Naive thymus-derived CD4-positive, alpha-beta T cell (primary cell): Measurements from ENCODE around the gene TTC38. TPM values are rescaled to one million over a fixed set of nuclear protein-coding genes. Genes with fewer than 3 reads are reported as not detected.

Experiments used
- ATAC-seq: fragments of 150-1000 bp; cut with Tn5 transposase; 2 replicates; pipeline ENCODE4 v1.10.0; 2021; ENCODE audit warnings: mild to moderate bottlenecking, moderate library complexity
- CTCF ChIA-PET: fragments of 350-600 bp; sonication (Branson Sonifier 250); formaldehyde crosslinking; loops from one replicate; lab custom pipeline; 2021; ENCODE audit warnings: antibody characterized with exemption; lab: Charles Lee
- POLR2A ChIA-PET: fragments of 350-600 bp; sonication (Branson Sonifier 250); formaldehyde crosslinking; loops from one replicate; lab custom pipeline; 2021; ENCODE audit warnings: antibody characterized with exemption, inconsistent platforms; lab: Charles Lee
- DNase-seq, 9 donors: peaks; one replicate each; pipeline versions ENCODE4 v3.0.0 to v3.0.0-alpha.2; 2020 to 2022; ENCODE audit warnings: mixed read lengths in 1 of 9
- H3K27ac ChIP-seq: one replicate; pipeline ENCODE4 v1.7.0; 2013; ENCODE audit warnings: mild to moderate bottlenecking, low read depth, low read length, moderate library complexity
- H3K27me3 ChIP-seq, 2 donors: one replicate each; pipeline ENCODE4 v1.7.0; 2013; ENCODE audit warnings: low read length in 2 of 2, mild to moderate bottlenecking in 2 of 2, moderate library complexity in 2 of 2; ENCODE audit not compliant: control insufficient read depth in 2 of 2, insufficient read depth in 2 of 2
- H3K36me3 ChIP-seq, 3 experiments: 1 replicate in 2 of 3; 2 replicates in 1 of 3; pipeline ENCODE4 v1.7.0; 2013; ENCODE audit warnings: low read length in 3 of 3, mild to moderate bottlenecking in 3 of 3, moderate library complexity in 1 of 3; ENCODE audit not compliant: insufficient read depth in 3 of 3, control insufficient read depth in 2 of 3
- H3K4me1 ChIP-seq, 2 donors: one replicate each; pipeline ENCODE4 v1.7.0; 2013; ENCODE audit warnings: low read length in 2 of 2, mild to moderate bottlenecking in 2 of 2, moderate library complexity in 1 of 2; ENCODE audit not compliant: control insufficient read depth in 2 of 2, insufficient read depth in 2 of 2
- H3K4me3 ChIP-seq: 2 replicates; pipeline ENCODE4 v1.7.0; 2013; ENCODE audit warnings: mild to moderate bottlenecking, low read length
- H3K9me3 ChIP-seq, 3 experiments: 1 replicate in 2 of 3; 2 replicates in 1 of 3; pipeline ENCODE4 v1.7.0; 2013; ENCODE audit warnings: low read length in 3 of 3; ENCODE audit not compliant: control insufficient read depth in 2 of 3
- H3K27ac Mint-ChIP-seq, 9 donors: one replicate each; pipeline ENCODE4 v1.8.0; 2020 to 2022; ENCODE audit warnings: mixed read lengths in 9 of 9, mild to moderate bottlenecking in 8 of 9, moderate library complexity in 5 of 9, inconsistent platforms in 2 of 9
- H3K27me3 Mint-ChIP-seq, 5 donors: one replicate each; pipeline ENCODE4 v1.8.0; 2021 to 2022; ENCODE audit warnings: mixed read lengths in 5 of 5, mild to moderate bottlenecking in 1 of 5
- H3K36me3 Mint-ChIP-seq, 5 donors: one replicate each; pipeline ENCODE4 v1.8.0; 2020 to 2022; ENCODE audit warnings: mixed read lengths in 5 of 5, mild to moderate bottlenecking in 3 of 5, inconsistent platforms in 1 of 5
- H3K4me1 Mint-ChIP-seq, 7 donors: one replicate each; pipeline ENCODE4 v1.8.0; 2020 to 2022; ENCODE audit warnings: mixed read lengths in 7 of 7, mild to moderate bottlenecking in 3 of 7, inconsistent platforms in 1 of 7
- H3K4me3 Mint-ChIP-seq, 10 donors: one replicate each; pipeline ENCODE4 v1.8.0; 2020 to 2022; ENCODE audit warnings: mild to moderate bottlenecking in 10 of 10, mixed read lengths in 10 of 10, moderate library complexity in 6 of 10, inconsistent platforms in 2 of 10
- H3K9me3 Mint-ChIP-seq, 11 donors: one replicate each; pipeline ENCODE4 v1.8.0; 2020 to 2022; ENCODE audit warnings: mixed read lengths in 11 of 11, mild to moderate bottlenecking in 4 of 11, inconsistent platforms in 1 of 11, moderate library complexity in 1 of 11
- intact Hi-C, 2 donors: fragments of 100-400 bp; cut with micrococcal nuclease; formaldehyde crosslinking; loops; one replicate each; pipeline ENCODE4 v1.15.1; 2023
- polyA plus RNA-seq, 2 donors: library from polyadenylated mRNA; unstranded; fragments of 300-500 nt; fragmentation: Illumina TruSeq; gene quantifications; one replicate each; pipeline ENCODE4 v1.2.3, GENCODE V29; 2021
- total RNA-seq, 6 experiments: library from RNA in 5 of 6; stranded (reverse) in 5 of 6; gene quantifications; 1 replicate in 5 of 6; 2 replicates in 1 of 6; pipeline ENCODE4 v1.2.3 and lab custom pipeline; 2021 to 2026

TTC38 gene
- total and polyA plus RNA-seq, 7 experiments from 2014 or later, result 2.9 to 26.0 (median 6.6) TPM

DNA sequence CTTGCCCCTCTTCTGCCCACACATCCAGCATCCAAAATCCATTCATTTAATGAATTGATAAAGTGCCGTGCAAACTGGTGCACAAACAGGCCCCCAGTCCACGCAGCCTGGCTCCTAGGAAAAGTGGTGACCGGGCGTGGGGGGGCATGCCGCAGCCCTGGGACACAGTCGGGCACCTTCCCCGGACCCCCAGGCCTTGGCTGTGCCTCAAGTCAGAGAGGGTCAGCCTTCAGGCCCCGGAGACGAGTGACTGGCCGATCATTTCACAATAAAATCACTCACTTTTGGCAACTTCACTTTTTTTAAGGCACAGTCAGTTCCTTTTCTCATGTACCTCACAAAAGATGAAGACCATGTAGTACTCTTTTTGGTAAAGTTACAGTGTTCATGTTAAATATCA, 25.7 kb upstream of the TTC38 start:
- CTCF ChIA-PET, result no interaction called here
- POLR2A ChIA-PET, result no interaction called here
- Histone ChIP-seq H3K27me3 (no peaks in the 10 kb centered on the region), H3K4me1 (peaks cover 9 to 19% of the 10 kb centered on the region in 2 donors), H3K36me3 (peaks cover 0 to 20% (median 0%) of the 10 kb centered on the region in 3 experiments), H3K9me3 (no peaks in the 10 kb centered on the region), H3K27ac (no peak overlapping the region), H3K4me3 (no peak overlapping the region)
- H3K36me3 Mint-ChIP-seq, result peaks cover 0 to 19% (median 4%) of the 10 kb centered on the region in 5 donors
- no peak overlapping the region for H3K27ac Mint-ChIP-seq
- no peak for DNase-seq
- H3K4me3 Mint-ChIP-seq, result no peak overlapping the region
- no peaks in the 10 kb centered on the region for H3K27me3 Mint-ChIP-seq
- ATAC-seq, result peak; percentile 27
- peaks cover 17 to 34% (median 23%) of the 10 kb centered on the region in 7 donors for H3K4me1 Mint-ChIP-seq
- intact Hi-C loops, result no loop called here
- no peaks in the 10 kb centered on the region for H3K9me3 Mint-ChIP-seq

DNA sequence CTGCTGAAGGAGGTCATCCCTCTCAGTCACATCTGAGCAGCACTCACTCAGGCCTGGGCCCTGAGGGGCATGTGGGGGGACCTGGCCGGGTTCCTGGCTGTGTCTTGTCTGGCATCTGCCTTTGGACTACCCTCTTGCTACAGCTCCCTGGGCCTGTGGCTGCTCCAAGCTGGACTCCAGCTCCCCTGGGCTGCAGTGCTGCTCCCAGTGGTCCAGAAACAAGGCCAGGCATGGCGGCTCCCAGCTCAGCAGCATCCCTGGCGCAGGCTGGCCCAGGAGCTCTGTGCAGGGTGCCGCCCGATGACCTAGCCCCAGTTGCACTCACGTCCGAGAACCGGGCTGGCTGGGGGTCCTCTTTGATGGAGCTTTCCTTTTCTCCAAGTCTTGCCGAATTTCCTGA, 23.0 kb upstream of the TTC38 start:
- H3K4me1 Mint-ChIP-seq, result peaks cover 13 to 29% (median 25%) of the 10 kb centered on the region in 7 donors
- intact Hi-C loops, result no loop called here
- DNase-seq (no peak), ATAC-seq (no peak)
- ChIA-PET POLR2A (no interaction called here), CTCF (interaction anchor here (1.1 kb wide), 1 partner anchor 123 kb away, joined by 4 read pairs; no protein-coding TSS in a partner anchor)
- Histone ChIP-seq H3K36me3 (peaks cover 0 to 20% (median 0%) of the 10 kb centered on the region in 3 experiments), H3K9me3 (no peaks in the 10 kb centered on the region), H3K27ac (no peak overlapping the region), H3K27me3 (no peaks in the 10 kb centered on the region), H3K4me3 (no peak overlapping the region), H3K4me1 (peaks cover 11 to 12% of the 10 kb centered on the region in 2 donors)
- H3K27me3 Mint-ChIP-seq, result no peaks in the 10 kb centered on the region
- H3K36me3 Mint-ChIP-seq, result peaks cover 0 to 10% (median 4%) of the 10 kb centered on the region in 5 donors
- H3K4me3 Mint-ChIP-seq, result no peak overlapping the region
- H3K27ac Mint-ChIP-seq, result no peak overlapping the region
- no peaks in the 10 kb centered on the region for H3K9me3 Mint-ChIP-seq

DNA sequence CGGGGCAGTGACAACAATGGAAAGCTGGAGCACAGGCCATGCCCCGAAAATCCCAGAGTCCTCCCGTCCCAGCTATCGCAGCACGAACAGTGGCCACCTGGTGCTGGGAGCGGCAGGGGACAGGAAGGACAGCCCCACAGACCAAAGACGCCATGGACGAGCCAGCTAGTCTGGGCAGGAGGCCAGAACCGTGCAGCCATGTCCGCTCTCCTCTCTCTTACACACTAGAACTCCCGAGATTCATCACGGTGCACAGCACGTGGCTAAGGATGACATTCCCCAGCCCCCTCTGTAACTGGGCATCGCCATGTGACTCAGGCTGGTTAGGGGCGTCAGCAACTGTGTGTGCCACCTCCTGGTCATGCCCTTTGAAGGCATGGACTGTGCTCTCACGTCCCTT, 22.3 kb upstream of the TTC38 start:
- H3K4me1 ChIP-seq, result peaks cover 4 to 5% of the 10 kb centered on the region in 2 donors
- ChIA-PET POLR2A (interaction anchor here (0.5 kb wide), 1 partner anchor 1054 kb away, joined by 3 read pairs; no protein-coding TSS in a partner anchor), CTCF (interaction anchor here (0.5 kb wide), 1 partner anchor 90 kb away, joined by 3 read pairs; no protein-coding TSS in a partner anchor)
- no peaks in the 10 kb centered on the region for H3K27me3 ChIP-seq
- intact Hi-C loops, result no loop called here
- Mint-ChIP-seq H3K27me3 (no peaks in the 10 kb centered on the region), H3K4me1 (peaks cover 6 to 22% (median 18%) of the 10 kb centered on the region in 7 donors), H3K36me3 (peaks cover 0 to 10% (median 4%) of the 10 kb centered on the region in 5 donors), H3K4me3 (no peak overlapping the region), H3K9me3 (no peaks in the 10 kb centered on the region), H3K27ac (no peak overlapping the region)
- H3K36me3 ChIP-seq, result peaks cover 0 to 20% (median 0%) of the 10 kb centered on the region in 3 experiments
- ATAC-seq (no peak), DNase-seq (no peak)
- H3K9me3 ChIP-seq, result no peaks in the 10 kb centered on the region
- no peak overlapping the region for H3K4me3 ChIP-seq
- H3K27ac ChIP-seq, result no peak overlapping the region

DNA sequence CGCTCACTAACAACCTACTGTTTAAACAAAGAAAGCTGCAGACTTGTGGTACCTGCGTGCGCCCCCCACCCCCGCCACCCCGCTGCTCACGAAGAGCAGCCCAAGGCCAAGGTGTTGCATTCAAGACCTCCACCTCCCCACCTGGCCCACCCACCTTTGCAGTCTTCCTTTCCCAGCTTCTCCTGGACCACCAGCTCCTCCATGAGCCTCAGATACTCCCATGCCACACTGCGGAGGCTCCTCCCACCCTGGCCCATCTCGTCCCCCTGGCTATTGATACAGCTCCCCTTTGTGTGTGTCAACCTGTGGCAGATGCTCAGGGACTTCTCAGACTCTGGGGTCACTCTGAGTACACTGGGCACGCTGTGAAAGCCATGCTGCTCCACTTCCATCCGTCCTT, 21.6 kb upstream of the TTC38 start:
- no peak overlapping the region for H3K27ac ChIP-seq
- peaks cover 0 to 20% (median 0%) of the 10 kb centered on the region in 3 experiments for H3K36me3 ChIP-seq
- Mint-ChIP-seq H3K27ac (peak overlapping the region in 1 of 9 donors; percentile 49), H3K4me1 (peaks cover 8 to 18% (median 17%) of the 10 kb centered on the region in 7 donors), H3K27me3 (no peaks in the 10 kb centered on the region), H3K36me3 (peaks cover 0 to 10% (median 4%) of the 10 kb centered on the region in 5 donors), H3K4me3 (no peak overlapping the region), H3K9me3 (no peaks in the 10 kb centered on the region)
- ATAC-seq (no peak), DNase-seq (no peak)
- H3K4me3 ChIP-seq, result no peak overlapping the region
- CTCF ChIA-PET, result interaction anchor here (0.6 kb wide), 1 partner anchor 66 kb away, joined by 3 read pairs; no protein-coding TSS in a partner anchor
- intact Hi-C loops, result no loop called here
- POLR2A ChIA-PET, result no interaction called here
- H3K4me1 ChIP-seq, result peaks cover 3 to 5% of the 10 kb centered on the region in 2 donors
- no peaks in the 10 kb centered on the region for H3K9me3 ChIP-seq
- no peaks in the 10 kb centered on the region for H3K27me3 ChIP-seq

DNA sequence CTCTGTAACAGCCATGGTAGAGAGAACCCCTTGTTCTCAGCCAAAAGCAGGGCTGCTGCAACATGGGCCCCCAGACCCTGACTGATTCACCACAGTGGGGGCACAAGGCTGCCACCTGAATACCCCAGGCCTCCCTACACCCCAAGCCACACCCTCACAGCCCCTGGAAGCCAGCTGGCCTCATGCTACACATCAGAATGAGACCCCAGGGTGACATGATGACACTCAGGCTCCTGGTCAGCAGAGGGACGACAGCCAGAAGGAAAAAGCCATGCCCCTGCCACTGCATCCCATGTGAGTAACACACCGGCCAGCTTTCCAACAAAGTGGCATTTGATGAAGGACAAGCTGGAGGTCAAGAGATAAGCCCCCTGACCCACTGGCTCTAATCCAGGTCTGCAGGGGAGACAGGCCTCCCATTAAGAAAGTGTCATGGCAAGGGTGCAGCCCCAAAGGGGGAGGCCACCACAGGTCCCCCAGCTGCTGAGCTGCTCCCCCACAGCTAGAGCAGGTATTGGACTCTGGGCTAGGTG, 20.3 kb upstream of the TTC38 start:
- H3K4me3 ChIP-seq, result no peak overlapping the region
- H3K4me1 Mint-ChIP-seq, result peaks cover 17 to 27% (median 25%) of the 10 kb centered on the region in 7 donors
- H3K27ac Mint-ChIP-seq, result no peak overlapping the region
- H3K36me3 Mint-ChIP-seq, result peaks cover 0 to 10% (median 4%) of the 10 kb centered on the region in 5 donors
- H3K27me3 ChIP-seq, result no peaks in the 10 kb centered on the region
- H3K9me3 Mint-ChIP-seq, result no peaks in the 10 kb centered on the region
- H3K4me1 ChIP-seq, result peaks cover 5 to 7% of the 10 kb centered on the region in 2 donors
- ATAC-seq (no peak), DNase-seq (no peak)
- ChIA-PET CTCF (interaction anchor here (0.6 to 1.5 kb wide), 2 partner anchors 14 to 49 kb away, joined by 3 to 6 read pairs; partner anchors contain the start of gene GTSE1), POLR2A (interaction anchor here (2.0 kb wide), 1 partner anchor 49 kb away, joined by 7 read pairs; the partner anchor contains the start of gene GTSE1)
- no peaks in the 10 kb centered on the region for H3K9me3 ChIP-seq
- intact Hi-C loops, result no loop called here
- H3K4me3 Mint-ChIP-seq, result peak overlapping the region in 2 of 10 donors; percentile 48 to 93
- H3K27ac ChIP-seq, result no peak overlapping the region
- no peaks in the 10 kb centered on the region for H3K27me3 Mint-ChIP-seq
- peaks cover 0 to 20% (median 0%) of the 10 kb centered on the region in 3 experiments for H3K36me3 ChIP-seq

DNA sequence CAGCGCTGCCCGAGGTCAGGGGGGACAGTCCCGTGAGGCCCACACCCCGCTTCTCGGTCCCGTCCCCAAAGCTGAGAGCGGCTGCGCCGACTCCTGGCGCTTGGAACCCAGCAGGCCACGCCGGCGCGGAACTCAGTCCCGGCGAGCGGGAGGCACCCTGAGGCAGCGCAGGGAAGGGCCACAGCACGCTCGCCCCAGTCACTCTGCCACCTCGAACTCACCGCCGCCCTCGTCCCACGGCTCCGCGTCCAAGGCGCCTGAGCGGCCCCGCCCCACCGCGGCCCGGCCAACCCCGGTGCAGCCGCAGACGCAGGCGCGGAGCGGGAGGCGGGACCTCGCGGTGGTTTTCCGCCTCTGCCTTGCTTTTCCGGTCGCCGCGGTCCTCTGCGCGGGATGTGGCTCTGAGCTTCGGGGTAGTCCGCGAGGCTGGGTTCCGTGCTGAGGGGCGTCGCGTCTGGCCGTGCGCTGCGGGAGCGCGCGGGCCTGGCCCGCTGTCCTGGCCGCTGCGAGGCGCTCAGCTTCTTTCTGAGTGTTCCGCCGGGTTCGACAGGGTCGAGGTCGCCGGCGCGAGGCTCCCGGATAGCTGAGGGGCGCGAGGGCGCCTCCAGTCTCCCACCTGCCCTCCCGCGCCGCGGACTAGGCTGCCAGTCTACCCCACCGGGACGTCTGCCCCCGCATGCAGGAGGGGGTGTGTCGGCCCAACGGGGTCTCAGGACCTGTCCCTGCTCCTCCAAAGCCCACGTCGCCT, 17.6 kb upstream of the TTC38 start, which contains the start of gene CDPF1:
CDPF1 (minus strand) TSS at position 259 of the 748 bp plus-strand sequence. CDS start 2,009 bp downstream, outside the sequence.
- H3K9me3 Mint-ChIP-seq, result peaks cover 0 to 5% (median 0%) of the 10 kb centered on the region in 11 donors

More for the DNA sequence above, 17.6 kb upstream of the TTC38 start, which contains the start of gene CDPF1:
- peak; percentile 82 to 96 (median 86) for DNase-seq
- POLR2A ChIA-PET, result interaction anchor here (0.7 to 3.1 kb wide), 7 partner anchors 9 to 214 kb away, joined by 3 to 19 read pairs (median 4); partner anchors contain the start of genes GTSE1 and TTC38
- H3K27ac Mint-ChIP-seq, result peak within 1 kb of the TSS; percentile 51 to 92 (median 77)
- no peaks in the 10 kb centered on the region for H3K27me3 ChIP-seq
- intact Hi-C loops, result loop anchor here (1.0 to 10.0 kb wide), 8 partner anchors 17 to 238 kb away; partner anchors contain the start of genes GTSE1 (in 2 of the 2) and TRMU (in 1 of the 2)
- peak within 1 kb of the TSS; percentile 71 for H3K4me3 ChIP-seq
- no peaks in the 10 kb centered on the region for H3K9me3 ChIP-seq
- H3K27ac ChIP-seq, result peak within 1 kb of the TSS; percentile 77
- CTCF ChIA-PET, result interaction anchor here (0.8 to 1.3 kb wide), 3 partner anchors 46 to 129 kb away, joined by 3 to 4 read pairs (median 3); no protein-coding TSS in a partner anchor
- peaks cover 5 to 7% of the 10 kb centered on the region in 2 donors for H3K4me1 ChIP-seq
- peaks cover 0 to 6% (median 0%) of the 10 kb centered on the region in 5 donors for H3K36me3 Mint-ChIP-seq
- peak within 1 kb of the TSS; percentile 74 to 93 (median 83) for H3K4me3 Mint-ChIP-seq
- ATAC-seq, result peak; percentile 97
- no peaks in the 10 kb centered on the region for H3K27me3 Mint-ChIP-seq
- peaks cover 17 to 32% (median 29%) of the 10 kb centered on the region in 7 donors for H3K4me1 Mint-ChIP-seq
- H3K36me3 ChIP-seq, result peaks cover 0 to 4% (median 0%) of the 10 kb centered on the region in 3 experiments
